GM12878 (cell line): ENCODE results near the gene CAMTA1. TPM values are rescaled to one million over a fixed set of nuclear protein-coding genes. Genes with fewer than 3 reads are reported as not detected.

Source experiments
- ATAC-seq: fragments of 200-7000 bp; cut with Tn5 transposase; 3 replicates; pipeline ENCODE4 v1.9.1; 2020; ENCODE audit warnings: mild to moderate bottlenecking, moderate library complexity
- BruUV-seq: library from RNA; stranded (reverse); fragments of 400-500 nt; replicated peaks from 2 replicates; lab custom pipeline; 2021; lab: Mats Ljungman, UMichigan
- CTCF ChIA-PET: fragments of 300-600 bp; sonication (Branson Sonifier 250); formaldehyde crosslinking; extraction: SDS; loops from one replicate; lab custom pipeline; 2021; ENCODE audit warnings: inconsistent platforms; lab: Yijun Ruan, JAX
- POLR2A ChIA-PET: fragments of 350-600 bp; formaldehyde crosslinking; extraction: SDS; loops from one replicate; lab custom pipeline; 2021; ENCODE audit warnings: inconsistent platforms; lab: Charles Lee
- RAD21 ChIA-PET: fragments of 300-600 bp; sonication (Branson Sonifier 250); formaldehyde crosslinking; loops from one replicate; lab custom pipeline; 2023; ENCODE audit warnings: antibody characterized with exemption; ENCODE audit not compliant: unreplicated experiment; lab: Charles Lee
- SMC1A ChIA-PET: fragments of 300-600 bp; sonication (Branson Sonifier 250); formaldehyde crosslinking; loops from one replicate; lab custom pipeline; 2023; ENCODE audit not compliant: unreplicated experiment, uncharacterized antibody; lab: Charles Lee
- DNase-seq: peaks from one replicate; pipeline ENCODE4 v3.0.0-alpha.2; 2011; ENCODE audit warnings: low read depth, low spot score
- FAIRE-seq: peaks from 3 replicates; lab custom pipeline; 2011; peaks lifted over from hg19 to GRCh38; lab: Jason Lieb, UNC
- H2AFZ ChIP-seq: 2 replicates; pipeline ENCODE4 v1.6.0; 2011; ENCODE audit warnings: low read depth, low read length, control low read depth; ENCODE audit not compliant: control insufficient read depth
- H3K27ac ChIP-seq: 2 replicates; pipeline ENCODE4 v1.5.1; 2011; ENCODE audit warnings: control low read depth; ENCODE audit not compliant: control insufficient read depth, insufficient read depth
- H3K27me3 ChIP-seq, 2 experiments: replicated peaks in 1 of 2; 2 replicates each; pipeline versions ENCODE4 v1.6.0 to v1.6.1; 2011; ENCODE audit warnings: low read length in 1 of 2; ENCODE audit not compliant: control insufficient read depth in 2 of 2, insufficient read depth in 2 of 2
- H3K36me3 ChIP-seq, 2 experiments: 2 replicates each; pipeline ENCODE4 v1.5.1; 2011; ENCODE audit warnings: low read length in 1 of 2; ENCODE audit not compliant: control insufficient read depth in 2 of 2, insufficient read depth in 2 of 2
- H3K4me1 ChIP-seq: 2 replicates; pipeline ENCODE4 v1.6.1; 2011; ENCODE audit warnings: mild to moderate bottlenecking, low read length, moderate library complexity, mixed read lengths; ENCODE audit not compliant: control insufficient read depth, insufficient read depth
- H3K4me2 ChIP-seq: 2 replicates; pipeline ENCODE4 v1.6.0; 2011; ENCODE audit warnings: control low read depth; ENCODE audit not compliant: control insufficient read depth, insufficient read depth
- H3K4me3 ChIP-seq: fragments of 200-600 bp; sonication (generic); 2 replicates; pipeline ENCODE4 v1.5.1; 2016
- H3K79me2 ChIP-seq: 2 replicates; pipeline ENCODE4 v1.6.0; 2011; ENCODE audit warnings: low read length; ENCODE audit not compliant: control insufficient read depth, insufficient read depth
- H3K9ac ChIP-seq: 2 replicates; pipeline ENCODE4 v1.8.0; 2011; ENCODE audit warnings: low read length, control low read depth, mixed read lengths; ENCODE audit not compliant: control insufficient read depth, insufficient read depth
- H3K9me3 ChIP-seq: replicated peaks from 3 replicates; pipeline ENCODE4 v1.5.1; 2011; ENCODE audit warnings: mild to moderate bottlenecking, low read length; ENCODE audit not compliant: control insufficient read depth, insufficient read depth
- H4K20me1 ChIP-seq: 2 replicates; pipeline ENCODE4 v1.6.0; 2011; ENCODE audit not compliant: control insufficient read depth, insufficient read depth
- CBX5 ChIP-seq: sonication (generic); IDR thresholded peaks from 2 replicates; pipeline ENCODE4 v1.6.1; 2016; ENCODE audit warnings: low read depth, moderate library complexity, mild to moderate bottlenecking, inconsistent platforms
- MEF2B ChIP-seq: fragments of 450-650 bp; IDR thresholded peaks from 2 replicates; pipeline ENCODE4 v1.6.1; 2018; ENCODE audit warnings: mild to moderate bottlenecking, moderate library complexity; ENCODE audit not compliant: partially characterized antibody, poor library complexity, severe bottlenecking
- PAX5 ChIP-seq: IDR thresholded peaks from 2 replicates; pipeline ENCODE4 v1.6.1; 2011; ENCODE audit warnings: low read depth, low read length, borderline replicate concordance
- TARDBP ChIP-seq: IDR thresholded peaks from 2 replicates; pipeline ENCODE4 v1.6.1; 2016; ENCODE audit warnings: borderline replicate concordance
- TCF3 ChIP-seq: IDR thresholded peaks from 2 replicates; pipeline ENCODE4 v1.6.1; 2012; ENCODE audit warnings: low read depth, mild to moderate bottlenecking, low read length, borderline replicate concordance; ENCODE audit not compliant: insufficient read depth
- YY1 ChIP-seq: IDR thresholded peaks from 2 replicates; pipeline ENCODE4 v1.6.1; 2011; ENCODE audit warnings: low read depth, mild to moderate bottlenecking, low read length
- ZNF207 ChIP-seq: fragments of 450-650 bp; IDR thresholded peaks from 2 replicates; pipeline ENCODE4 v1.6.1; 2014; ENCODE audit warnings: antibody characterized with exemption, mild to moderate bottlenecking, borderline replicate concordance
- ZZZ3 ChIP-seq: IDR thresholded peaks from 2 replicates; pipeline ENCODE4 v1.6.1; 2011; ENCODE audit warnings: low read depth; ENCODE audit not compliant: control insufficient read depth, insufficient read length
- WGBS: methylation state at CpG from one replicate; pipeline ENCODE4 v1.1.6; 2016; ENCODE audit warnings: low lambda C conversion rate; ENCODE audit not compliant: insufficient replicate concordance, insufficient coverage; ENCODE audit errors: missing lambda C conversion rate; 5-methylcytosine and 5-hydroxymethylcytosine counted together
- in situ Hi-C: fragments of 300-500 bp; cut with MboI; formaldehyde crosslinking; loops from 9 replicates; pipeline ENCODE4 v1.14.3; 2018; ENCODE audit warnings: mixed read lengths
- intact Hi-C: fragments of 100-400 bp; cut with micrococcal nuclease; formaldehyde crosslinking; loops from one replicate; pipeline ENCODE4 v1.14.2; 2022; ENCODE audit not compliant: unreplicated experiment
- polyA plus RNA-seq, 11 experiments: library from polyadenylated mRNA; depleted of rRNA in 4 of 11; unstranded in 6 of 11; stranded (reverse) in 5 of 11; fragments of >200 nt; fragmentation: Nextera tagmentation in 4 of 11; fragmentation: Illumina TruSeq in 1 of 11; extraction: Ambion mirVana in 4 of 11; extraction: Trizol in 1 of 11; gene quantifications; 1 replicate in 1 of 11; 2 replicates in 10 of 11; pipeline versions ENCODE4 v1.2.1 to v1.2.3, GENCODE V29; 2011 to 2016; ENCODE audit warnings: inconsistent platforms in 2 of 11, missing spikeins in 2 of 11, low read depth in 1 of 11
- total RNA-seq, 4 experiments: library from RNA; depleted of rRNA in 3 of 4; stranded (reverse); fragments of >200 nt in 3 of 4; fragmentation: Illumina TruSeq in 1 of 4; extraction: Trizol in 1 of 4; gene quantifications; 2 replicates each; pipeline versions ENCODE4 v1.2.1 to v1.2.3, GENCODE V29; 2013 to 2021
- TF ChIP-seq, protein P1 (sequence below): IDR thresholded peaks from 2 replicates; pipeline ENCODE4 v1.6.1; 2011; ENCODE audit warnings: borderline replicate concordance, low read depth, mild to moderate bottlenecking, moderate library complexity, low read length; ENCODE audit not compliant: insufficient read depth, poor library complexity, severe bottlenecking
- TF ChIP-seq, protein P2 (sequence below): IDR thresholded peaks from 2 replicates; pipeline ENCODE4 v1.6.1; 2011; ENCODE audit warnings: low read depth, mild to moderate bottlenecking, low read length, moderate library complexity, borderline replicate concordance; ENCODE audit errors: extremely low read depth

CAMTA1 gene
- total and polyA plus RNA-seq, 10 of the 15 experiments (the other 5 are each of a cell fraction or from before 2014, with no cell fraction given) = 37.7 to 148 (median 76.4) TPM

DNA sequence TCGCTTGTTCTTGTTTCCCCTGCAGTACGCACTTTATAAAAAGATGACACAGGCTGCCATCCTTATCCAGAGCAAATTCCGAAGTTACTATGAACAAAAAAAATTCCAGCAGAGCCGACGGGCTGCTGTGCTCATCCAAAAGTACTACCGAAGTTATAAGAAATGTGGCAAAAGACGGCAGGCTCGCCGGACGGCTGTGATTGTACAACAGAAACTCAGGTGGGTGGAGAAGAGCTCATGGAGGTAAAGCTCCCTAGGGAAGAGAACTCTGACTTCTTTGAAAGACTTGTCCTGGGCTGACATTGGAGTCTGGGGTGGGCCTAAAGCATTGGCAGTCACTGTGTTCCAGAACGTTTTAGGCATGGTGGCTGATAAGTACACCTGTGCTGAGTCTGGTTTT is 965.9 kb downstream of the CAMTA1 start:
- no peak overlapping the region for H3K27ac ChIP-seq
- TF ChIP-seq, protein P1, sequence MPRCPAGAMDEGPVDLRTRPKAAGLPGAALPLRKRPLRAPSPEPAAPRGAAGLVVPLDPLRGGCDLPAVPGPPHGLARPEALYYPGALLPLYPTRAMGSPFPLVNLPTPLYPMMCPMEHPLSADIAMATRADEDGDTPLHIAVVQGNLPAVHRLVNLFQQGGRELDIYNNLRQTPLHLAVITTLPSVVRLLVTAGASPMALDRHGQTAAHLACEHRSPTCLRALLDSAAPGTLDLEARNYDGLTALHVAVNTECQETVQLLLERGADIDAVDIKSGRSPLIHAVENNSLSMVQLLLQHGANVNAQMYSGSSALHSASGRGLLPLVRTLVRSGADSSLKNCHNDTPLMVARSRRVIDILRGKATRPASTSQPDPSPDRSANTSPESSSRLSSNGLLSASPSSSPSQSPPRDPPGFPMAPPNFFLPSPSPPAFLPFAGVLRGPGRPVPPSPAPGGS = no peak
- no peak for TF ChIP-seq YY1
- no peak for TF ChIP-seq PAX5
- TF ChIP-seq TARDBP = no peak
- no peak for TF ChIP-seq MEF2B
- no peak for TF ChIP-seq TCF3
- TF ChIP-seq CBX5 = no peak
- no peak for TF ChIP-seq ZZZ3
- TF ChIP-seq, protein P2, sequence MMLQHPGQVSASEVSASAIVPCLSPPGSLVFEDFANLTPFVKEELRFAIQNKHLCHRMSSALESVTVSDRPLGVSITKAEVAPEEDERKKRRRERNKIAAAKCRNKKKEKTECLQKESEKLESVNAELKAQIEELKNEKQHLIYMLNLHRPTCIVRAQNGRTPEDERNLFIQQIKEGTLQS = no peak
- TF ChIP-seq ZNF207 = no peak
- CTCF ChIA-PET = interaction anchor here (0.8 to 7.9 kb wide), 4 partner anchors 11 to 84 kb away, joined by 3 to 208 read pairs (median 31); no protein-coding TSS in a partner anchor
- H3K9ac ChIP-seq = no peak overlapping the region
- no peak overlapping the region for H2AFZ ChIP-seq
- H3K4me3 ChIP-seq = no peak overlapping the region
- no peaks in the 10 kb centered on the region for H3K79me2 ChIP-seq
- H3K4me1 ChIP-seq = no peaks in the 10 kb centered on the region
- in situ Hi-C loops = no loop called here
- RAD21 ChIA-PET = no interaction called here
- SMC1A ChIA-PET = interaction anchor here (4.8 kb wide), 1 partner anchor 83 kb away, joined by 55 read pairs; no protein-coding TSS in a partner anchor
- H3K4me2 ChIP-seq = no peak overlapping the region
- DNase-seq = no peak
- no peaks in the 10 kb centered on the region for H3K9me3 ChIP-seq
- 57% methylated on average over 11 of the region's 11 CpGs for whole genome bisulfite sequencing
- no peak for FAIRE-seq
- H4K20me1 ChIP-seq = no peaks in the 10 kb centered on the region
- ATAC-seq = no peak
- H3K36me3 ChIP-seq = no peaks in the 10 kb centered on the region
- POLR2A ChIA-PET = no interaction called here
- peaks cover 0 to 3% of the 10 kb centered on the region in 2 experiments; a peak in 1 of 4 replicates for H3K27me3 ChIP-seq
- intact Hi-C loops = loop anchor here (5.0 kb wide), 1 partner anchor 151 kb away; no protein-coding TSS in a partner anchor
- BruUV-seq = no TSS peak
